ENCODE data around the gene PTPRM. TPM values are rescaled to one million over a fixed set of nuclear protein-coding genes. Genes with fewer than 3 reads are reported as not detected.

Gene PTPRM
- total RNA-seq, 1 donor from 2014 or later, result 13.9 TPM

DNA sequence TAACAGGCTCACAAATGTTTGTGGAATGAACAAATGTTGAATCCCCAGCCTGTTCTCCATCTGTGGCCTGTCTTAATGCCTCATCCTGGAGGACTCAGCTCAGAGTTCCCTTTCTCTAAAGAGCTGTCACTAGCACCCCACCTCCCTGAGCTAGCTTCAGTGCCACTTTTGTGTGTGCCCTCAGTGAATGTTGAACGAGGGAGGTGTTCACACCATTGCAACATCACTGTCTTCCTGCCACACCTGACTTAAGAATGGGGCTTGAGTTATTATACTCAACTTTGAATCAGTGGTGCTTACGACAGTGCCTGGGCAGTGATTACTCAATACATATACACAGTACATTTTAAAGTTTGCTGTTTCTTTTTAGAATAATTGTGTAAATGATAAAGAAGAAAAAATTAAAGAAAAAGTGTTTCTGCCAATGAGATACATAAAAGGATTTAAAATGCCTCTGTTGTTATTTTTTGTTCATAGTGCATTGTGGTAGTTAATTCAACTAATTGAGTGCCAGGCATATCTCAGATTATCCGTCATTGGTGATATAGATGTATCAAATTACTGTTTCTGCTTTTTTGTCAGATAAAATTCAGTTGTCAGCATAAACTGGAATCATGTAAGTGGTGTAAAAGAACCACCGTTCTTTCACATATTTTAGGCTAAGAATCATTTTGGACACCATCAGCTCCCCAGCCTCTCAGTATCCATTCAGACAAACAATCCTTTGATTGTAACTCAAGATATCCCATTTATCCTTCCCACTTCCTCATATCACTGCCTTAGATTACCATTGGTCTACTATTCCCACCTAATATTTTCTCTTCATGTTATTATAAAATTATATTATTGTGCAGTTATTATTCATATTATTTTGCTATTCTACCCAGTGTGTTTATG, 304.7 kb downstream of the PTPRM start:
- Histone ChIP-seq H3K4me2 (no peak overlapping the region), H3K9ac (no peak overlapping the region), H3F3A (ENCODE audit: low read depth) (no peaks in the 10 kb centered on the region), H3K9me3 (ENCODE audit: low read depth) (no peaks in the 10 kb centered on the region), H3K36me3 (no peaks in the 10 kb centered on the region), H4K20me1 (ENCODE audit: low read depth) (no peaks in the 10 kb centered on the region), H3K27ac (no peak overlapping the region), H3K4me1 (peaks cover 14% of the 10 kb centered on the region), H3K27me3 (no peaks in the 10 kb centered on the region), H3K4me3 (no peak overlapping the region), H3K79me2 (ENCODE audit: low read depth) (no peaks in the 10 kb centered on the region), H2AFZ (replicated peaks) (no peak overlapping the region)
- H3K27ac Mint-ChIP-seq, result no peak overlapping the region
- H3K4me1 Mint-ChIP-seq, result peaks cover 22% of the 10 kb centered on the region
- H3K36me3 Mint-ChIP-seq, result peaks cover 11% of the 10 kb centered on the region
- TF ChIP-seq EZH2phosphoT487 (IDR thresholded peaks at IDR 0.05) (no peak), EZH2 (IDR thresholded peaks at IDR 0.05) (no peak), CTCF (IDR thresholded peaks at IDR 0.05) (no peak)
- no peak for DNase-seq (ENCODE audit: low spot score)
- no peak overlapping the region for H3K4me3 Mint-ChIP-seq
- peaks cover 18% of the 10 kb centered on the region for H3K9me3 Mint-ChIP-seq
- H3K27me3 Mint-ChIP-seq (ENCODE audit: insufficient read depth, low read depth), result no peaks in the 10 kb centered on the region

- Histone ChIP-seq H3K79me2 (ENCODE audit: low read depth) (no peaks in the 10 kb centered on the region), H3K4me2 (no peak overlapping the region), H2AFZ (replicated peaks) (no peak overlapping the region), H3K36me3 (no peaks in the 10 kb centered on the region), H3K27me3 (no peaks in the 10 kb centered on the region), H3K9ac (no peak overlapping the region), H3K27ac (no peak overlapping the region), H3K9me3 (ENCODE audit: low read depth) (no peaks in the 10 kb centered on the region), H3K4me3 (no peak overlapping the region), H3K4me1 (peaks cover 15% of the 10 kb centered on the region), H3F3A (ENCODE audit: low read depth) (peaks cover under 1% of the 10 kb centered on the region), H4K20me1 (ENCODE audit: low read depth) (no peaks in the 10 kb centered on the region)
- no peak overlapping the region for H3K4me3 Mint-ChIP-seq
- H3K27me3 Mint-ChIP-seq (ENCODE audit: insufficient read depth, low read depth), result no peaks in the 10 kb centered on the region
- TF ChIP-seq EZH2phosphoT487 (IDR thresholded peaks at IDR 0.05), result no peak
- TF ChIP-seq EZH2 (IDR thresholded peaks at IDR 0.05), result no peak
- TF ChIP-seq CTCF (IDR thresholded peaks at IDR 0.05), result no peak
- H3K36me3 Mint-ChIP-seq, result peaks cover 9% of the 10 kb centered on the region
- peaks cover 25% of the 10 kb centered on the region for H3K4me1 Mint-ChIP-seq
- DNase-seq (ENCODE audit: low spot score), result no peak
- peaks cover 10% of the 10 kb centered on the region for H3K9me3 Mint-ChIP-seq
- no peak overlapping the region for H3K27ac Mint-ChIP-seq
These were observed 305.5 kb downstream of the PTPRM start for GRCh38 chr18:7872569-7872968.

GRCh38 chr18:7873316-7873715, 306.2 kb downstream of the PTPRM start:
- H3K27ac Mint-ChIP-seq, result no peak overlapping the region
- TF ChIP-seq CTCF (IDR thresholded peaks at IDR 0.05) (no peak), EZH2phosphoT487 (IDR thresholded peaks at IDR 0.05) (no peak), EZH2 (IDR thresholded peaks at IDR 0.05) (no peak)
- Histone ChIP-seq H3F3A (ENCODE audit: low read depth) (peaks cover 7% of the 10 kb centered on the region), H3K9me3 (ENCODE audit: low read depth) (no peaks in the 10 kb centered on the region), H2AFZ (replicated peaks) (no peak overlapping the region), H4K20me1 (ENCODE audit: low read depth) (no peaks in the 10 kb centered on the region), H3K27ac (no peak overlapping the region), H3K27me3 (no peaks in the 10 kb centered on the region), H3K36me3 (no peaks in the 10 kb centered on the region), H3K4me3 (no peak overlapping the region), H3K4me2 (no peak overlapping the region), H3K79me2 (ENCODE audit: low read depth) (no peaks in the 10 kb centered on the region), H3K4me1 (peaks cover 22% of the 10 kb centered on the region), H3K9ac (no peak overlapping the region)
- no peak overlapping the region for H3K4me3 Mint-ChIP-seq
- H3K4me1 Mint-ChIP-seq, result peaks cover 32% of the 10 kb centered on the region
- peaks cover 2% of the 10 kb centered on the region for H3K36me3 Mint-ChIP-seq
- peaks cover 3% of the 10 kb centered on the region for H3K9me3 Mint-ChIP-seq
- H3K27me3 Mint-ChIP-seq (ENCODE audit: insufficient read depth, low read depth), result no peaks in the 10 kb centered on the region
- DNase-seq (ENCODE audit: low spot score), result no peak

Data from neural progenitor cell (in vitro differentiated cells).